Dermis microvascular lymphatic vessel endothelial cell (primary cell): ENCODE data around the gene KRTAP4-2. TPM values are rescaled to one million over a fixed set of nuclear protein-coding genes. Genes with fewer than 3 reads are reported as not detected.
"Not testable (repeated sequence)": the region's sequence is repeated elsewhere in the genome, so short reads cannot be mapped to it uniquely, and the experiment has no call there.

ENCODE experiments used
- DNase-seq, 2 donors: peaks; one replicate each; pipeline versions ENCODE4 v3.0.0 to v3.0.0-alpha.2; 2010; ENCODE audit warnings: low read depth in 2 of 2
- total RNA-seq: library from RNA; depleted of rRNA; stranded (reverse); fragments of >200 nt; gene quantifications from 2 replicates; pipeline ENCODE4 v1.2.1, GENCODE V29; 2014

Gene KRTAP4-2
- total RNA-seq = not detected in 2 replicates

DNA sequence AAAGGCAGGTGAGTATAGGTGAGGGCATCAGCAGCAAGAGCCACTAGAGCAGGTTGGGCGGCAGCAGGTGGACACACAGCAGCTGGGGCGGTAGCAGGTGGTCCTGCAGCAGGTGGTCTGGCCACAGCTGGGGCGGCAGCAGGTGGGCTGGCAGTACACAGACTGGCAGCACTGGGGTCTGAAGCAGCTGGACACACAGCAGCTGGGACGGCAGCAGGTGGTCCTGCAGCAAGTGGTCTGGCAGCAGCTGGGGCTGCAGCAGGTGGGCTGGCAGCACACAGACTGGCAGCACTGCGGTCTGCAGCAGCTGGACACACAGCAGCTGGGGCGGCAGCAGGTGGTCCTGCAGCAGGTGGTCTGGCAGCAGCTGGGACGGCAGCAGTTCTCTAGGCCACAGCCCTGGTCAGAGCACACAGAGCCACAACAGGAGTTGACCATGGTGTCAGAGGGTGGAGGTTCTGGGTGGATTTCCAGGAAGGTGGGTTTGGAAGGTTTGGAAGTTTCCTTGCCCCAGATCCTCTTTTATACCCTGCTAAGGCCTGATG lies at the start of gene KRTAP4-2:
Gene KRTAP4-2 (minus strand): TSS at position 495 of the 545 bp plus-strand sequence. CDS start 57 bp downstream, at position 438.
- no peak for DNase-seq

GRCh38 chr17:41226598-41227095 lies 48.6 kb upstream of the KRTAP4-2 start, which contains the start of gene KRTAP9-2:
TSS of gene KRTAP9-2 (plus strand) at chr17:41226648. CDS start at chr17:41226655, 7 bp downstream.
- not testable (repeated sequence) for DNase-seq

GRCh38 chr17:41226051-41226450 lies 48.0 kb upstream of the KRTAP4-2 start:
- no peak for DNase-seq

DNA sequence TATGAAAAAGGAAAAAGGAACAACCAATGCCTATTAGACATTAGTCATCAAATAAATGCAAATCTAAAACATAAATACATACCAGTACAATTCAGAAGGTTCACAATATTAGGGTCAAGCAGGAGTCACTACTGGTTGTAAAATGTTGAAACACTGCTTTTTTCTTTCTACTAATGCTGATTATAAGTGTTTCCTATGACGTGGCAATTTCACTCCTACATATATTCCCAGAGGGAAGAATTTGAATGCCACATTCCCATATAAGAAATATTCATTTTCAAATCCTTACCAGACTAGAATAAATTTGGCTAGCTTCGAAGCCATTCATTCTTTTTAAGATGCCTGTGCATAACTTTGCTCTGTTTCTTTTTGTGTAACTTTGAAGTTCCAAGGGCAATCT lies 45.8 kb upstream of the KRTAP4-2 start:
- no peak for DNase-seq

GRCh38 chr17:41215681-41216080 lies 37.7 kb upstream of the KRTAP4-2 start:
- DNase-seq = no peak

- DNase-seq = no peak
Measured at GRCh38 chr17:41212524-41213169, 34.6 kb upstream of the KRTAP4-2 start.

GRCh38 chr17:41211845-41212466 lies 33.9 kb upstream of the KRTAP4-2 start:
- no peak for DNase-seq

DNA sequence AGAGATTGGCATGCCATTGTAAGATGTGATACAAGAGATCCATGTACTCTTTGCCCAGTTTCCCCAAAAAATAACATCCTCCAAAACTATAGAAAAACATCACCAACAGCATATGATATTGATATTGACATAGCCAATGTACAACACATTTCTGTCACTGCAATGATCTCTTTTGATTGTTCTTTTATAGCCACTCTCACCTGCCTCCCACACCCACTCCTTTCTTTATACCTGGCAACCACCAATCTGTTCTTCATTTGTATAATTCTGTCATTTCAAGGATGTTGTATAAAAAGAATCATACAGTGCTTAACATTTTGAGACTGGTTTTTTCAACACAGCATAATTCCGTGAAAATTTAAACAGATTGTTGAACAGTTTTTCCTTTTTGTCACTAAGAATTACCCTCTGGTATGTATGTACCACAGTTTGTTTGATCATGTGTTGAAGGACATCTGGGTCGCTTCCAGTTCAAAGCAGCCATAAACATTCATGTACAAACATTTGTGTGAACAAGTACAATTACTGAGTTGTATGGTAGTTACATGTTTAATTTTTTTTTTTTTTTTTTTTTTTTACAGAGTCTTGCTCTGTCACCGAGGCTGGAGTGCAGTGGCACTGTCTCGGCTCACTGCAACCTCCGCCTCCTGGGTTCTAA lies 21.5 kb upstream of the KRTAP4-2 start:
- DNase-seq = no peak

GRCh38 chr17:41196068-41196467 lies 18.0 kb upstream of the KRTAP4-2 start:
- DNase-seq = no peak

DNA sequence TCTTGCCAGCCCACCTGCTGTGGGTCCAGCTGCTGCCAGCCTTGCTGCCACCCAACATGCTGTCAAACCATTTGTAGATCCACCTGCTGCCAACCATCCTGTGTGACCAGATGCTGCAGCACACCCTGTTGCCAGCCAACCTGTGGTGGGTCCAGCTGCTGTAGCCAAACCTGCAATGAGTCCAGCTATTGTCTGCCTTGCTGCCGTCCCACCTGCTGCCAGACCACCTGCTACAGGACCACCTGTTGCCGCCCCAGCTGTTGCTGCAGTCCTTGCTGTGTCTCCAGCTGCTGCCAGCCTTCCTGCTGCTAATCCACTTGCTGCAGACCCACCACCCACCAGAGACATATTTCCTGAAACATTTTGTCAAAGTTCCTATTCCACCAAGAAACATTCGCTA lies 12.3 kb upstream of the KRTAP4-2 start:
- DNase-seq = no peak

- not testable (repeated sequence) for DNase-seq
Measured at GRCh38 chr17:41189837-41190318, 11.9 kb upstream of the KRTAP4-2 start, which contains the start of gene KRTAP9-1. TSS of gene KRTAP9-1 (plus strand) at chr17:41189887. CDS start at chr17:41189887, 0 bp downstream.

DNA sequence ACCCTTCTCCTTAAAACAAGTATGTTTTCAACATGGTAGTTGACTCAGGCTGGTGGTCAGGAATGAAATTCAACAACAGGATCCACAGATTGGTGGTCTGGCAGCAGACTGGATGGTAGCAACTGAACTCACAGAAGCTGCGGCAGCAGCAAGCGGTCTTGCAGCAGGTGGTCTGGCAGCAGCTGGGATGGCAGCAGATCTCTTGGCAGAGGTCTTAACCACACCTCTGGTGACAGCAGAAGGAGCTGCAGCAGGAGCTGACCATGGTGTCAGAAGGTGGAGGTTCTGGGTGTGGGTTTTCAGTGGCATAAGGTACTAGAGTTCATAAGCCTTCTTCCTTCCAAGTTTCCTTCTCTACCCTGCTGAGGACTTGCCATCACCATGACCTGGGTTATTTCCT lies 8.9 kb upstream of the KRTAP4-2 start:
- DNase-seq = no peak

- DNase-seq = no peak
Measured at GRCh38 chr17:41185001-41185400, 7.0 kb upstream of the KRTAP4-2 start.

DNA sequence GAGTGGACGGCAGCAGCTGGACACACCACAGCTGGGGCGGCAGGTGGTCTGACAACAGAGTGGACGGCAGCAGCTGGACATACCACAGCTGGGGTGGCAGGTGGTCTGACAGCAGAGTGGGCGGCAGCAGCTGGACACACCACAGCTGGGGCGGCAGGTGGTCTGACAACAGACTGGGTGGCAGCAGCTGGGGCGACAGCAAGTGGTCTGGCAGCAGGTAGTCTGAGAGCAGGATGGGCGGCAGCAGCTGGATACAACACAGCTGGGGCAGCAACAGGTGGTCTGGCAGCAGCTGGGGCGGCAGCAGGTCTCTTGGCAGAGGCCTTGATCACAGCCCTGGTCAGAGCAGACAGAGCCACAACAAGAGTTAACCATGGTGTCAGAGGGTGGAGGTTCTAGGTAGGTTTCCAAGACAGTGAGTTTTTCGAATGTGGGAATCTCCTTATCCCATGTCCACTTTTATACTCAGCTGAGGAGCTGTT lies 6.5 kb upstream of the KRTAP4-2 start, which contains the start of gene KRTAP4-1:
Gene KRTAP4-1 (minus strand): TSS at position 432 of the 482 bp plus-strand sequence. CDS start 57 bp downstream, at position 375.
- DNase-seq = no peak

- DNase-seq = no peak
Measured at GRCh38 chr17:41178843-41179616, 1.0 kb upstream of the KRTAP4-2 start.

GRCh38 chr17:41178341-41178740 lies 320 bp upstream of the KRTAP4-2 start:
- DNase-seq = no peak

DNA sequence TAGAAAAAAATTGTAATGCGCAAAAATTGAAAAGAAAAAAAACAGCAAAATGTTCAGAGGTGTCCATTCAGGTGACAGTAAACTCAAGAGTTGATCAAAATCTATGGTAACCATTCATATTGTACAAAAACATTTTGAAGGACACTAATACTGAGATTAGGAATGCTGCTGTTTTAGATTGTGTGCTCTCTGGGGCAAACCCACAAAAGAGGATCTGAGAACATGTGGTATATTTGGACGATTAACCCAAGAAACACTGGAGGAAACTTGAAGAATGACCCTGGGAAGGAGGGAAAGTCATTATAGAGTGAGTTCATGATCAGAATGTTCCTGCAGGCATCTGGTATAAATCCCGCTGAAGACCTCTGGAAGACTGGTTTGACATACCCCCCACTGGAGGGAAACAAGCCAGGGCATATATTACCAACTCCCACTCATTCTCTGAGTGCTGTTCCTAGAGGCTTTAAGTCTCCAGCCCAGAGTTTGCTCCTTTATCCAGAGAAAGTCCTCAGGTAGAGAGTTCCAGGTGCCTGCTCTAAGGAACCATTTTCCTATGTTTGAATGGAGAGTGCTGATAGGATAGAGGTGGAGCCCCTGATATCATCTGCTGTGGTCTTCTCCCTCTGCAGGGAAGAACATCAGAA lies 1.2 kb downstream of the KRTAP4-2 start:
- no peak for DNase-seq

DNA sequence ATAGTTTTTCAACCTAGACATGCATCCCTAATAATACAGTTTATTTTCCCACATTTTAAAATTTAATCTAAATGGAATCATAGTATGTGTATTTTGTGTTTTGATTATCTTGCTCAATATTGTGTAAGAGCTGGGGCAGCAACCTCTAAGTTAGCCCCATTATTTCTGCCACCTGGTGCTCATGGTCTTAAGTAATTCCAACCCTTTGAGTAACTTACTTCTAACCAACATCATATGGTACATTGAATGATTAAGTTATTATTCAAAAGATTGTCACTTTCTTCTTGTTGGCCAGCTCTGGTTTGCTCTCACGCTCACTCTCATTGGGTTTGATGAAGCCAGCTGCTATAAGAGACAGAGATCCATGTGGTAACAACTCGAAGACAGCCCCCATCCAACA lies 6.1 kb downstream of the KRTAP4-2 start:
- DNase-seq = no peak

DNA sequence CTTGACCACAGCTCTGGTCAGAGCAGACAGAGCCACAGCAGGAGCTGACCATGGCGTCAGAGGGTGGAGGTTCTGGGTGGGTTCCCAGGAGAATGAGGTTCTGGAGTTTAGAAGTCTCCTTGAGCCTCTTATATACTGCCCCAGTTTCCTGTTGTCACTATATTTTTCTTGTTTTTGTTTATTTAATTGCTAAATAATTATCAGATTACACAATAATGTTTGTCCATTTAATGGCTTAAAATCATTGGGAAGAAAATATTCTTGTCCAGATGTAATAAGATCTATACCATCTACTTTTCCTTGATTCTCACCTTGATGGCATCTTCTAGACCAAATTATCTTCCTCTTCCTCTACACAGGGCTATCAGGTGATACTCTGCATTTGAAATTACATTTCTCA lies 9.9 kb downstream of the KRTAP4-2 start, which contains the start of gene KRTAP4-3:
Gene KRTAP4-3 (minus strand): TSS at position 101 of the 400 bp plus-strand sequence. CDS start 49 bp downstream, at position 52.
- no peak for DNase-seq

DNA sequence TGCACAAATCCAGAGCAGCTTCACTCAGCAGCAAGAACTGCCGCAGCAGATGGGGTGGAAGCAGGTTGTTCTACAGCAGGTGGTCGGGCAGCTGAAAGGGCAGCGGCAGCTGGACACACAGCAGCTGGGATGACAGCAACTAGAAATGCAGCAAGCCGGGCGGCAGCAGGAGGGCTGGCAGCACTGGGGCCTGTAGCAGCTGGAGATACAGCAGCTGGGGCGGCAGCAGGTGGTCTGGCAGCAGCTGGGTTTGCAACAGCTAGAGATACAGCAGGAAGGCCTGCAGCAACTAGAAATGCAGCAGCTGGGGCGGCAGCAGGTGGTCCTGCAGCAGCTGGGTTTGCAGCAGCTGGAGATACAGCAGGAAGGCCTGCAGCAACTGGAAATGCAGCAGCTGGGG lies 10.5 kb downstream of the KRTAP4-2 start:
- no peak for DNase-seq
